ENCODE results near the gene TMSB4X.

- TF ChIP-seq CTCF (IDR thresholded peaks at IDR 0.05; ENCODE audit: borderline replicate concordance, extremely low read depth, low read length, poor library complexity, severe bottlenecking) (no peak), EZH2 (IDR thresholded peaks at IDR 0.05; ENCODE audit: borderline replicate concordance, low read depth, low read length, severe bottlenecking) (no peak)
These were observed 18.0 kb upstream of the TMSB4X start for GRCh38 chrX:12956704-12957534.

Data from DND-41 (cell line).